IMR-90 (cell line): ENCODE measurements around the gene ARAP2. TPM values are rescaled to one million over a fixed set of nuclear protein-coding genes. Genes with fewer than 3 reads are reported as not detected.

Experiments
- ATAC-seq: fragments of 200-7000 bp; cut with Tn5 transposase; 2 replicates; pipeline ENCODE4 v1.9.1; 2020; ENCODE audit warnings: low read depth, mild to moderate bottlenecking, moderate library complexity
- BruUV-seq: library from RNA; stranded (reverse); fragments of 400-500 nt; replicated peaks from 2 replicates; lab custom pipeline; 2021; lab: Mats Ljungman, UMichigan
- CTCF ChIA-PET: fragments of 300-600 bp; formaldehyde crosslinking; extraction: SDS; loops from one replicate; lab custom pipeline; 2021; ENCODE audit warnings: antibody characterized with exemption; lab: Yijun Ruan, JAX
- POLR2A ChIA-PET: fragments of 300-600 bp; sonication (Branson Sonifier 250); formaldehyde crosslinking; loops from one replicate; lab custom pipeline; 2022; ENCODE audit warnings: antibody characterized with exemption; ENCODE audit not compliant: unreplicated experiment; lab: Charles Lee
- DNase-seq: peaks from one replicate; pipeline ENCODE4 v3.0.0; 2013
- H2AFZ ChIP-seq: replicated peaks from 2 replicates; pipeline ENCODE3; 2013; ENCODE audit warnings: low read length, mild to moderate bottlenecking; ENCODE audit not compliant: poor library complexity
- H2AK5ac ChIP-seq: 2 replicates; pipeline ENCODE4 v1.6.1; 2013; ENCODE audit warnings: low read depth, low read length, inconsistent platforms
- H2AK9ac ChIP-seq: replicated peaks from 2 replicates; pipeline ENCODE3; 2013; ENCODE audit warnings: mild to moderate bottlenecking, low read depth, low read length, moderate library complexity; ENCODE audit not compliant: poor library complexity
- H2BK120ac ChIP-seq: 2 replicates; pipeline ENCODE4 v1.6.1; 2013; ENCODE audit warnings: low read depth, low read length, inconsistent platforms
- H2BK15ac ChIP-seq: 3 replicates; pipeline ENCODE4 v1.6.1; 2013; ENCODE audit warnings: low read depth, low read length, inconsistent platforms
- H2BK20ac ChIP-seq: 2 replicates; pipeline ENCODE4 v1.6.1; 2013; ENCODE audit warnings: low read depth, mild to moderate bottlenecking, inconsistent platforms, low read length, moderate library complexity
- H2BK5ac ChIP-seq: 2 replicates; pipeline ENCODE4 v1.6.1; 2013; ENCODE audit warnings: mild to moderate bottlenecking, low read depth, low read length, inconsistent platforms; ENCODE audit not compliant: poor library complexity, severe bottlenecking
- H3K14ac ChIP-seq: replicated peaks from 2 replicates; pipeline ENCODE4 v1.6.1; 2013; ENCODE audit warnings: low read depth, low read length, inconsistent platforms
- H3K18ac ChIP-seq: 2 replicates; pipeline ENCODE4 v1.6.1; 2013; ENCODE audit warnings: low read depth, low read length, control low read depth
- H3K23ac ChIP-seq: 2 replicates; pipeline ENCODE4 v1.6.1; 2013; ENCODE audit warnings: low read depth, low read length, inconsistent platforms
- H3K27ac ChIP-seq: 2 replicates; pipeline ENCODE4 v1.5.1; 2013; ENCODE audit warnings: mild to moderate bottlenecking, control low read depth, low read length; ENCODE audit not compliant: insufficient read depth
- H3K27me3 ChIP-seq: 2 replicates; pipeline ENCODE4 v1.6.1; 2013; ENCODE audit warnings: low read length; ENCODE audit not compliant: control insufficient read depth, insufficient read depth
- H3K36me3 ChIP-seq: 2 replicates; pipeline ENCODE4 v1.6.1; 2013; ENCODE audit warnings: low read length, mixed read lengths; ENCODE audit not compliant: control insufficient read depth, insufficient read depth
- H3K4ac ChIP-seq: 2 replicates; pipeline ENCODE4 v1.6.1; 2013; ENCODE audit warnings: low read depth, low read length, inconsistent platforms
- H3K4me1 ChIP-seq: 2 replicates; pipeline ENCODE4 v1.6.1; 2013; ENCODE audit warnings: low read length, mixed read lengths; ENCODE audit not compliant: control insufficient read depth, insufficient read depth
- H3K4me2 ChIP-seq: 2 replicates; pipeline ENCODE4 v1.6.1; 2013; ENCODE audit warnings: low read depth, mild to moderate bottlenecking, control low read depth, low read length, moderate library complexity
- H3K4me3 ChIP-seq: 2 replicates; pipeline ENCODE4 v1.5.1; 2013; ENCODE audit warnings: low read depth, mild to moderate bottlenecking, control low read depth, low read length, moderate library complexity; ENCODE audit not compliant: insufficient read depth
- H3K56ac ChIP-seq: 2 replicates; pipeline ENCODE4 v1.6.1; 2013; ENCODE audit warnings: low read length, inconsistent platforms; ENCODE audit not compliant: insufficient read depth; ENCODE audit errors: extremely low read depth
- H3K79me1 ChIP-seq, 2 experiments: 2 replicates each; pipeline ENCODE4 v1.6.1; 2013; ENCODE audit warnings: low read length in 2 of 2, inconsistent platforms in 1 of 2, low read depth in 1 of 2
- H3K9ac ChIP-seq: 2 replicates; pipeline ENCODE4 v1.6.1; 2013; ENCODE audit warnings: low read depth, low read length, control low read depth
- H3K9me1 ChIP-seq: 2 replicates; pipeline ENCODE4 v1.6.1; 2013; ENCODE audit warnings: low read length, inconsistent platforms; ENCODE audit not compliant: insufficient read depth
- H3K9me3 ChIP-seq: 2 replicates; pipeline ENCODE4 v1.6.1; 2013; ENCODE audit warnings: low read length; ENCODE audit not compliant: control insufficient read depth, insufficient read depth
- H4K20me1 ChIP-seq: 2 replicates; pipeline ENCODE4 v1.6.1; 2013; ENCODE audit warnings: low read length, inconsistent platforms; ENCODE audit not compliant: insufficient read depth
- H4K5ac ChIP-seq: 2 replicates; pipeline ENCODE4 v1.6.1; 2013; ENCODE audit warnings: mild to moderate bottlenecking, low read depth, low read length, control low read depth
- H4K8ac ChIP-seq, 2 experiments: 2 replicates each; pipeline ENCODE4 v1.6.1; 2013; ENCODE audit warnings: low read depth in 2 of 2, low read length in 2 of 2, control low read depth in 1 of 2, inconsistent platforms in 1 of 2
- H4K91ac ChIP-seq: 2 replicates; pipeline ENCODE4 v1.6.1; 2013; ENCODE audit warnings: low read depth, low read length, inconsistent platforms; ENCODE audit not compliant: insufficient read depth
- BHLHE40 ChIP-seq: fragments of 150-350 bp; IDR thresholded peaks from 2 replicates; pipeline ENCODE4 v1.6.1; 2016; ENCODE audit warnings: mild to moderate bottlenecking, low read depth, low read length
- CEBPB ChIP-seq: IDR thresholded peaks from 2 replicates; pipeline ENCODE4 v1.6.1; 2012; ENCODE audit warnings: low read depth, low read length, improper control_type of control experiment
- CHD1 ChIP-seq: IDR thresholded peaks from 2 replicates; pipeline ENCODE4 v1.6.1; 2012; ENCODE audit warnings: low read depth, low read length, improper control_type of control experiment
- FOS ChIP-seq: fragments of 150-350 bp; IDR thresholded peaks from 2 replicates; pipeline ENCODE4 v1.6.1; 2016; ENCODE audit warnings: low read depth, low read length
- MAFK ChIP-seq: IDR thresholded peaks from 2 replicates; pipeline ENCODE4 v1.6.1; 2012; ENCODE audit warnings: low read depth, low read length, improper control_type of control experiment
- MAZ ChIP-seq: IDR thresholded peaks from 2 replicates; pipeline ENCODE4 v1.6.1; 2012; ENCODE audit warnings: low read depth, mild to moderate bottlenecking, low read length, improper control_type of control experiment, moderate library complexity, borderline replicate concordance
- MXI1 ChIP-seq: IDR thresholded peaks from 2 replicates; pipeline ENCODE4 v1.6.1; 2012; ENCODE audit warnings: low read depth, mild to moderate bottlenecking, low read length, moderate library complexity, borderline replicate concordance
- NFE2L2 ChIP-seq: fragments of 150-350 bp; IDR thresholded peaks from 2 replicates; pipeline ENCODE4 v1.6.1; 2016; ENCODE audit warnings: low read depth, mild to moderate bottlenecking, low read length
- POLR2A ChIP-seq: IDR thresholded peaks from 2 replicates; pipeline ENCODE4 v1.6.1; 2012; ENCODE audit warnings: mild to moderate bottlenecking, low read depth, low read length
- RAD21 ChIP-seq: IDR thresholded peaks from 2 replicates; pipeline ENCODE4 v1.6.1; 2012; ENCODE audit warnings: low read length, improper control_type of control experiment
- RCOR1 ChIP-seq: IDR thresholded peaks from 2 replicates; pipeline ENCODE4 v1.6.1; 2012; ENCODE audit warnings: mild to moderate bottlenecking, low read length, improper control_type of control experiment; ENCODE audit not compliant: insufficient replicate concordance
- RFX5 ChIP-seq: IDR thresholded peaks from 2 replicates; pipeline ENCODE4 v1.8.0; 2012; ENCODE audit warnings: low read depth, mild to moderate bottlenecking, low read length, moderate library complexity
- SMC3 ChIP-seq: fragments of 150-350 bp; IDR thresholded peaks from 2 replicates; pipeline ENCODE4 v1.6.1; 2016; ENCODE audit warnings: low read depth, mild to moderate bottlenecking, antibody characterized with exemption, low read length, moderate library complexity
- USF2 ChIP-seq: fragments of 150-350 bp; IDR thresholded peaks from 2 replicates; pipeline ENCODE4 v1.6.1; 2017; ENCODE audit warnings: mild to moderate bottlenecking, antibody characterized with exemption, low read length, low read depth
- WGBS, 2 experiments: methylation state at CpG; one replicate each; pipeline versions ENCODE4 v1.1.5 to v1.1.7; 2013; ENCODE audit warnings: missing lambda C conversion rate in 2 of 2; ENCODE audit not compliant: insufficient read length in 1 of 2; ENCODE audit errors: extremely low coverage in 2 of 2; 5-methylcytosine and 5-hydroxymethylcytosine counted together
- dilution Hi-C: fragments of 300-500 bp; cut with HindIII; formaldehyde crosslinking; loops from one replicate; pipeline ENCODE4 v1.14.3; 2018; ENCODE audit warnings: low sequenced_read_pairs; ENCODE audit not compliant: unreplicated experiment
- in situ Hi-C: fragments of 300-500 bp; cut with MboI; formaldehyde crosslinking; loops from 3 replicates; pipeline ENCODE4 v1.14.3; 2019; ENCODE audit warnings: low sequenced_read_pairs, inconsistent platforms, mixed read lengths
- intact Hi-C: fragments of 100-400 bp; cut with micrococcal nuclease; formaldehyde crosslinking; loops from 2 replicates; pipeline ENCODE4 v1.10.0; 2022
- polyA plus RNA-seq, 3 experiments: library from polyadenylated mRNA; depleted of rRNA; stranded (reverse); fragments of >200 nt; gene quantifications; 2 replicates each; pipeline ENCODE4 v1.2.3, GENCODE V29; 2012; ENCODE audit warnings: low replicate concordance in 1 of 3
- total RNA-seq: library from RNA; depleted of rRNA; stranded (reverse); fragments of >200 nt; gene quantifications from 2 replicates; pipeline ENCODE4 v1.2.3, GENCODE V29; 2012
- TF ChIP-seq, protein P1 (sequence below): conservative IDR thresholded peaks from 2 replicates; pipeline ENCODE4 v1.5.1; 2012; ENCODE audit warnings: mild to moderate bottlenecking, low read depth, low read length, improper control_type of control experiment
- TF ChIP-seq, protein P2 (sequence below): fragments of 150-350 bp; IDR thresholded peaks from 2 replicates; pipeline ENCODE4 v1.6.1; 2016; ENCODE audit warnings: low read depth, mild to moderate bottlenecking, low read length, moderate library complexity, borderline replicate concordance

ARAP2 gene
- total and polyA plus RNA-seq, 2 of the 4 experiments (the other 2 are of a cell fraction) = 0.32 to 1.8 TPM

- ATAC-seq = no peak
- intact Hi-C loops (no loop called here), in situ Hi-C loops (no loop called here), dilution Hi-C loops (no loop called here)
- Histone ChIP-seq H2AFZ (no peak overlapping the region), H3K9me1 (no peaks in the 10 kb centered on the region), H3K9me3 (no peaks in the 10 kb centered on the region), H4K8ac (no peak overlapping the region), H3K4ac (no peak overlapping the region), H3K23ac (no peak overlapping the region), H2BK20ac (no peak overlapping the region), H3K4me3 (no peak overlapping the region), H3K36me3 (no peaks in the 10 kb centered on the region), H3K9ac (no peak overlapping the region), H3K4me1 (no peaks in the 10 kb centered on the region), H4K20me1 (no peaks in the 10 kb centered on the region), H3K56ac (no peak overlapping the region), H3K27ac (no peak overlapping the region), H2BK15ac (no peak overlapping the region), H2BK120ac (no peak overlapping the region), H2AK9ac (no peak overlapping the region), H4K91ac (no peak overlapping the region), H3K79me1 (no peaks in the 10 kb centered on the region), H4K5ac (no peak overlapping the region), H3K14ac (no peak overlapping the region), H3K4me2 (no peak overlapping the region), H3K18ac (no peak overlapping the region), H2AK5ac (no peak overlapping the region), H2BK5ac (no peak overlapping the region), H3K27me3 (no peaks in the 10 kb centered on the region)
- TF ChIP-seq NFE2L2 (no peak), CHD1 (no peak), BHLHE40 (no peak), MXI1 (no peak), MAZ (no peak), MAFK (no peak), USF2 (no peak), POLR2A (no peak), RFX5 (no peak), SMC3 (no peak), RAD21 (no peak), FOS (no peak), RCOR1 (no peak), CEBPB (no peak)
- TF ChIP-seq, protein P1, sequence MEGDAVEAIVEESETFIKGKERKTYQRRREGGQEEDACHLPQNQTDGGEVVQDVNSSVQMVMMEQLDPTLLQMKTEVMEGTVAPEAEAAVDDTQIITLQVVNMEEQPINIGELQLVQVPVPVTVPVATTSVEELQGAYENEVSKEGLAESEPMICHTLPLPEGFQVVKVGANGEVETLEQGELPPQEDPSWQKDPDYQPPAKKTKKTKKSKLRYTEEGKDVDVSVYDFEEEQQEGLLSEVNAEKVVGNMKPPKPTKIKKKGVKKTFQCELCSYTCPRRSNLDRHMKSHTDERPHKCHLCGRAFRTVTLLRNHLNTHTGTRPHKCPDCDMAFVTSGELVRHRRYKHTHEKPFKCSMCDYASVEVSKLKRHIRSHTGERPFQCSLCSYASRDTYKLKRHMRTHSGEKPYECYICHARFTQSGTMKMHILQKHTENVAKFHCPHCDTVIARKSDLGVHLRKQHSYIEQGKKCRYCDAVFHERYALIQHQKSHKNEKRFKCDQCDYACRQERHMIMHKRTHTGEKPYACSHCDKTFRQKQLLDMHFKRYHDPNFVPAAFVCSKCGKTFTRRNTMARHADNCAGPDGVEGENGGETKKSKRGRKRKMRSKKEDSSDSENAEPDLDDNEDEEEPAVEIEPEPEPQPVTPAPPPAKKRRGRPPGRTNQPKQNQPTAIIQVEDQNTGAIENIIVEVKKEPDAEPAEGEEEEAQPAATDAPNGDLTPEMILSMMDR = no peak
- TF ChIP-seq, protein P2, sequence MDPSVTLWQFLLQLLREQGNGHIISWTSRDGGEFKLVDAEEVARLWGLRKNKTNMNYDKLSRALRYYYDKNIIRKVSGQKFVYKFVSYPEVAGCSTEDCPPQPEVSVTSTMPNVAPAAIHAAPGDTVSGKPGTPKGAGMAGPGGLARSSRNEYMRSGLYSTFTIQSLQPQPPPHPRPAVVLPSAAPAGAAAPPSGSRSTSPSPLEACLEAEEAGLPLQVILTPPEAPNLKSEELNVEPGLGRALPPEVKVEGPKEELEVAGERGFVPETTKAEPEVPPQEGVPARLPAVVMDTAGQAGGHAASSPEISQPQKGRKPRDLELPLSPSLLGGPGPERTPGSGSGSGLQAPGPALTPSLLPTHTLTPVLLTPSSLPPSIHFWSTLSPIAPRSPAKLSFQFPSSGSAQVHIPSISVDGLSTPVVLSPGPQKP = no peak
- no TSS peak for BruUV-seq
- POLR2A ChIA-PET = no interaction called here
- WGBS, 2 experiments = 75% methylated on average over 2 of the region's 5 CpGs; no CpG with 5 or more reads in 1 of the 2 experiments
- CTCF ChIA-PET = no interaction called here
- no peak for DNase-seq
Measured at GRCh38 chr4:36197501-36197900, 46.8 kb downstream of the ARAP2 start.
